Vagina (tissue), 2 donors: ENCODE results near the gene CD4. TPM values are rescaled to one million over a fixed set of nuclear protein-coding genes. Genes with fewer than 3 reads are reported as not detected.
"Not testable (repeated sequence)": the region's sequence is repeated elsewhere in the genome, so short reads cannot be mapped to it uniquely, and the experiment has no call there.

ENCODE experiments used
- DNase-seq, 2 donors: peaks; one replicate each; pipeline ENCODE4 v3.0.0-alpha.2; 2017; ENCODE audit errors: extremely low spot score in 2 of 2
- H3K27ac ChIP-seq: fragments of 200-600 bp; sonication (generic); one replicate; pipeline ENCODE4 v1.5.1; 2019
- H3K27me3 ChIP-seq: fragments of 200-600 bp; sonication (generic); one replicate; pipeline ENCODE4 v1.5.1; 2019
- H3K36me3 ChIP-seq, 2 donors: fragments of 200-600 bp; sonication (generic); one replicate each; pipeline ENCODE4 v1.5.1; 2017 to 2019
- H3K4me1 ChIP-seq: fragments of 200-600 bp; sonication (generic); one replicate; pipeline ENCODE4 v1.5.1; 2019
- H3K4me3 ChIP-seq, 2 donors: fragments of 200-600 bp; sonication (generic); 1 replicate in 1 of 2; 2 replicates in 1 of 2; pipeline ENCODE4 v1.5.1; 2016 to 2019
- H3K9me3 ChIP-seq: fragments of 200-600 bp; sonication (generic); one replicate; pipeline ENCODE4 v1.5.1; 2019
- CTCF ChIP-seq, 3 experiments: fragments of 450-650 bp in 2 of 3; fragments of 200-600 bp in 1 of 3; sonication (generic) in 1 of 3; IDR thresholded peaks; one replicate each; pipeline ENCODE4 v1.5.1; 2017 to 2019; ENCODE audit warnings: antibody characterized with exemption in 3 of 3, mild to moderate bottlenecking in 2 of 3, moderate library complexity in 2 of 3
- POLR2A ChIP-seq, 2 donors: fragments of 450-650 bp; IDR thresholded peaks; one replicate each; pipeline ENCODE4 v1.6.1; 2017; ENCODE audit warnings: antibody characterized with exemption in 2 of 2, mild to moderate bottlenecking in 2 of 2, moderate library complexity in 2 of 2
- POLR2AphosphoS5 ChIP-seq, 2 donors: sonication (generic); formaldehyde crosslinking; IDR thresholded peaks; one replicate each; pipeline ENCODE4 v1.9.0; 2017; ENCODE audit warnings: antibody characterized with exemption in 2 of 2, mild to moderate bottlenecking in 2 of 2, low read depth in 1 of 2; ENCODE audit not compliant: insufficient read depth in 1 of 2
- intact Hi-C: fragments of 100-400 bp; cut with DNase I; formaldehyde crosslinking; loops from one replicate; pipeline ENCODE4 v1.15.1; 2023
- total RNA-seq: library from RNA; depleted of rRNA; stranded (reverse); fragments of >200 nt; gene quantifications from one replicate; pipeline ENCODE4 v1.2.3, GENCODE V29; 2016

The CD4 gene
- total RNA-seq, result 14.2 TPM

GRCh38 chr12:6788972-6789924, at the start of gene CD4:
Gene CD4 (plus strand): TSS chr12:6789528. CDS start chr12:6800139, 10,611 bp downstream.
- Histone ChIP-seq H3K9me3 (no peaks in the 10 kb centered on the region), H3K4me1 (peaks cover 10% of the 10 kb centered on the region), H3K27ac (peak within 1 kb of the TSS; percentile 53), H3K4me3 (peak within 1 kb of the TSS in 1 of 2 donors; percentile 29), H3K27me3 (no peaks in the 10 kb centered on the region), H3K36me3 (no peaks in the 10 kb centered on the region)
- DNase-seq, result no peak
- intact Hi-C loops, result no loop called here
- TF ChIP-seq POLR2AphosphoS5 (IDR thresholded peaks at IDR 0.05; ENCODE audit: insufficient read depth in 1 of 2, low read depth in 1 of 2) (peak in 1 of 2 donors; percentile 16), CTCF (IDR thresholded peaks at IDR 0.05) (no peak)

GRCh38 chr12:6742080-6742479, 47.2 kb upstream of the CD4 start:
- H3K9me3 ChIP-seq, H3K27ac ChIP-seq, H3K4me1 ChIP-seq, DNase-seq, H3K27me3 ChIP-seq, H3K36me3 ChIP-seq, H3K4me3 ChIP-seq, intact Hi-C loops: not testable (repeated sequence)

GRCh38 chr12:6742834-6743233, 46.5 kb upstream of the CD4 start:
- TF ChIP-seq POLR2A (IDR thresholded peaks at IDR 0.05), result no peak
- TF ChIP-seq POLR2AphosphoS5 (IDR thresholded peaks at IDR 0.05; ENCODE audit: insufficient read depth in 1 of 2, low read depth in 1 of 2), result no peak
- no peak for TF ChIP-seq CTCF (IDR thresholded peaks at IDR 0.05)
- intact Hi-C loops, result no loop called here
- H3K27me3 ChIP-seq, result no peaks in the 10 kb centered on the region
- no peak overlapping the region for H3K27ac ChIP-seq
- H3K9me3 ChIP-seq, result no peaks in the 10 kb centered on the region
- H3K4me1 ChIP-seq, result no peaks in the 10 kb centered on the region
- no peak for DNase-seq
- H3K36me3 ChIP-seq, result peaks cover 0 to 14% of the 10 kb centered on the region in 2 donors
- no peak overlapping the region for H3K4me3 ChIP-seq

GRCh38 chr12:6743300-6743699, 46.0 kb upstream of the CD4 start:
- H3K9me3 ChIP-seq, H3K27me3 ChIP-seq, intact Hi-C loops, H3K4me1 ChIP-seq, H3K27ac ChIP-seq, H3K4me3 ChIP-seq, DNase-seq: not testable (repeated sequence)
- peaks cover 0 to 19% of the 10 kb centered on the region in 2 donors for H3K36me3 ChIP-seq

GRCh38 chr12:6745741-6746525, 43.4 kb upstream of the CD4 start:
- no peak for DNase-seq
- Histone ChIP-seq H3K36me3 (peaks cover 0 to 42% of the 10 kb centered on the region in 2 donors), H3K27me3 (no peaks in the 10 kb centered on the region), H3K4me3 (no peak overlapping the region), H3K27ac (no peak overlapping the region), H3K4me1 (no peaks in the 10 kb centered on the region), H3K9me3 (no peaks in the 10 kb centered on the region)
- no peak for TF ChIP-seq POLR2A (IDR thresholded peaks at IDR 0.05)
- no peak for TF ChIP-seq POLR2AphosphoS5 (IDR thresholded peaks at IDR 0.05; ENCODE audit: insufficient read depth in 1 of 2, low read depth in 1 of 2)
- no peak for TF ChIP-seq CTCF (IDR thresholded peaks at IDR 0.05)
- intact Hi-C loops, result no loop called here
